Ammon's horn (tissue), 1 donor: Measurements from ENCODE around the gene GALNT1.
A peak's percentile ranks its signal among the peaks of the same experiment; 100 is the strongest.

Source experiments
- DNase-seq: peaks from one replicate; pipeline ENCODE4 v3.0.0-alpha.2; 2016; ENCODE audit warnings: low spot score

Gene GALNT1

DNA sequence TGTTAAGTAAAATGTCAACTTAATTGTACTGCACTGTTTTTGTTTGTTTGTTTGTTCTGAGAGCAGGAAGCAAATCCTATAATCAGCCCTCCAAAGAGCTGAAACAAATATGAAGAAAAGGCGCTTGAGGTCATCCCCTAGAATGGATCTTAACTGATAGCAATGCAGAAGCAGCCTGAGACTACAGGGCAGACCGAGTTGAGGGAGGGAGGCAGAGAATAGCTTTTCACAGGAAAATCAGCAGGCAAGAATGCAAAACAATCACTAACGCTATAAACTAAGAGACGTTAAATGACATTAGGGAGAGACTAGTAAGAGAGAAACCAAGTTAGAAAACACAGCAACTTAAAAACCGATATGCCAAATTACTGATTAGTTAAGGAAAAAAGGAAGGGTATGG lies 37.2 kb downstream of the GALNT1 start:
- no peak for DNase-seq

DNA sequence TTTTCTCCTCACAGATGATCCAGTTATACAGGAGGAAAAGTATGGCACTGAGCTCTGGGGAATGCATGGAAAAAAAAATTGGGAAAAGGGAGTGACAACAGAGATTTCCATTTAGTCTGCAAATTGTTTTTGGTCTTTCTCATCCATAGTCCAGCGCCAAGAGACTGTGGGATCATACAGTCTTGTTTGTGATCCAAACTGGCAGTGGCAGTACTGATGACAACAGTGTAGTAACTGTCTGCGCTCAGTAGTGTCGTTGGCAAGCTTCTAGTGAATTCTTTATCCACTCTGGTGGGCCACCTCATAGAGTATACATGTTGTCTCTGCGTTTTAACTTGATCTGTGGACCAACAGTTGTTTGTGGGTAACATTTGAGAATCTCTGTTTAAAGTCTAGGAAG lies 37.9 kb downstream of the GALNT1 start:
- peak; percentile 88 for DNase-seq

DNA sequence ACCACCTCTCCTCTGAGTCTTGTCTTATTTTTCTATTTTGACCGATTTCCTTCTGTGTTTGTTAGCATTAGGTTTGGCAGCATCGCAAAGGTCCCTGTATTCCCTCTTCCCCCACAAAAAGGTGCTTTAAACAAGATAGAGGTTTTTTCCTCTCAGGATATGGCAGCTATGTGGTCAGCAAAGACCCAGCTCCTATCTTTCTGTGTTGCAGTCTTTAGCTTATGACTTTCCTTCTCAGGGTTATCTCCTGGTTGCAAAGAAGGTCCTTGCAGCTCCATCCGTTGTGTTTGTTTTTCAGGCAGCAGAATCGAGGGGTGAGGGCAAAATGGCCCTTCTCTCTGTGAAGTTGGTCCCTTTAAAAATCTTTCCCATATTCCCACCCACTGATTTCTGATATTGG lies 38.4 kb downstream of the GALNT1 start:
- no peak for DNase-seq

DNA sequence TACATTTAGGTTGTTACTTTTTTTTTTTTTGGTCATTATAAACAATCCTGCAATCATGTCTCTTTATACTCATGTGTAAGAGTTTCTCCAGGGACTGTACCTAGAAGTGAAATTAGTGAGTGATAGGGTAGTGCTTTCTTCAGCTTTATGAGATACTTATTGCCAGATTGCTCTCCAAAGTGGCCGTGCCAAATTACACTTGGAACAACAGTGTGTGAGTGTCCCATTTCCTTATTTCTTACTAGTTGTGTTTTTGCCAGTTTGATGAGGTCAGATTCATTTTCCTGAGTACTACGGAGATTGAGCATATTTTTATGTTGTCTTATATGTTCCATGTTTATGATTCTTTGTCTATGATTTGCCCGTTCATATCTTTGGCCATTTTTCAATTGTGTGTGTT lies 39.2 kb downstream of the GALNT1 start:
- peak; percentile 15 for DNase-seq

DNA sequence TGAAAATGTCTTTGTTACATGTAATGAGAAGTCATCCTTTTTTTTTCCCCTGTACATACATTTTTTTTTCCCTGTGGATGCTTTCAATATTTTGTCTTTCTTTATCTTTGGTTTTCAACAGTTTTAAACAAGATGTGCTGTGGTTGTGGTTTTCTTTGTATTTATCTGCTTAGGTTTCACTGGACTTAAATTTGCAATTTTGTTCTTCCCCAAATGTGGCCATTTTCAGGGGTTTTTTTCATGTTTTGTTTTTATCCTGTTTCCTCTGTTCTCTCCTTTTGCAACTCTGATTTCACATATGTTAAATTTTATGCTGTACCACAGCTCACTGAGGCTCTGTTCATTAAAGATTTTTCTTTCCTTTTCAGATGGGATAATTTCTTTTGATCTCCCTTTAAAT lies 41.7 kb downstream of the GALNT1 start:
- no peak for DNase-seq

DNA sequence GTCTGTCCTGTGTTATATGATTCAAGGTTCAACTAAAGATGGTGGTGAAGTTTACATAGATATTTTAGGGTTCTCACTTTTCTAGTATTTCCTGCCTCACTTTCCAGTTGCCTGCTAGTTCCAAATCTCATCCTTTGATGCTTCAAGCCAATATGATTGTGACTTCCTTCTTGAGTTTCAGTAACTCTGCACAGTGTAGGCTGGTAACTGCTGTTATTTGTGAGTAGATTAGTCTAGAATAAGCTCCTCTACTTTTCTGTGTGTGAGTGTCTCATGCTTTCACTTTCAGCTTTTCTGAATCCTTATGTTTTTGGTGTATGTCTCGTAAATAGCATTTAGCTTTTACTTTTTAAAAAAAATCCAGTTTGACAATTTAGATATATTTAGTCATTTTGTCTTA lies 42.6 kb downstream of the GALNT1 start:
- DNase-seq, result no peak

DNA sequence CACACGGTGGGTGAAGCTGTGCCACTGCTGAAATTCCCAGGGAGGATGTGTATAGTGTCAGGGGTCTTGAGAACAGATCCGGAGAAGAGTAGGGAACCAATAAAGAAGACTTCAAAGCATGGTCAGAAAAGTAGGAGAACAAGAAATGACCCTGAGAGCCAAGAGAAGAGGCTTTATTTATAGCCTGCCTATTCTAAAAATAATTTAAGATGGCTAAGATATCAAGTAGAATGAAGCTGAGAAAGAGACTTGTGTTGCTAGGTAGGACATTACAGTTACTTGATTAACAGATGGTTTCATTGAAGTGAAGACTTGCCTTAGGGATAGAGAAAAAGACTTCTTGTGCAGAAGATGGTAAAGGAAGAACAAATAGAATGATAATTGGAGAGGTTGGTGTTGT lies 43.7 kb downstream of the GALNT1 start:
- DNase-seq, result no peak

DNA sequence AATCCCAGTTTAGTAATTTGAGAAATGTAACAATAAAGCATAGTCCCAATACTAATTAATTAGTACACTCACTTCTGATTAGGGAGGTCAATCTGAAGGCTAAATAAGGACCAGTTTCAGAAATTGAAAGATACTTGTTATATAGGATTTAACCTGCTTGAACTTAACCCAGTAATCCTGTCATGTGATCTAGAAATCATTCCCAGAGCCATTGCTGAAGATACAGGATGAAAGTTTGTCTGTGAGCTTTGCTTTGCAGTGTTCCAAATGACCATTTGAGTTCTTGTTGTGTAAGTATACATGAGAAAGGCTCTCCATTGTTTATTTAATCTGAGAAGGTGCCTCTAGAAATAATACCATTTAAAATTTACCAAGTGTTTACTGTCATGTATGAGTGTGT lies 52.2 kb downstream of the GALNT1 start:
- no peak for DNase-seq

DNA sequence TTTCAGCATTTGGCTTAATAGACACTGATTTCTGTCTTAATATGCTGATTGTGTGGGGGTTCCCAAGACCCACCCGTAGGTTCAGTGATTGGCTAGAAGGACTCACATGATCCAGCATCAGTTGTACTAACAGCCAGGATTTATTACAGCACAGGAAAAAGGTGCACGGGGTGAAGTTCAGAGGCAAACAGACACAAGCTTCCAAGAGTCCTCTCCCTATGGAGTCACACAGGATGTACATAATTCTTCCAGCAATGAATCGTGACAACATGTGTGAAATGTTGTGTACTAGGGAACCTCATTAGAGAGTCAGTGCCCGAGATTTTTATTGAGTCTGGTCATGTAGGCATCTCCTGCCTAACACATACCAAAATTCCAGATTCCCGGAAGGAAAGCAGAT lies 52.8 kb downstream of the GALNT1 start:
- DNase-seq, result no peak

DNA sequence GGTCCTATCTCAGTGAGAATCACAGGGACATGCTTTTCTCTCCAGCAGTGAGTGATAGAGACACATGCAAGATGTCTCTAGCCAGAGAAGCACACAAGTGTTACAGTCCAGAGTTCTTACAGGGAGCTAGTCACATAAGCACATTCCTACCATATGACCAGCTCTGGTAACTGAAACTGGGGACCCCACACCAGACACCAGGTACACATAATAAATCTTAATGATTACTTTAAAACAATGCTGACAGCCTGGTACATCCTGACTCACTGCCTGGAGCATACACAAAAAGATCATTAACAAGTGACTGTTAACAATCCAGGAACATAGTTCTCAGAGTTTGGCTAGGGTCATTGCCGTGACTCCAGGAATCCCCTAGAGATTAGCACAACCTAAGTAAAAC lies 53.6 kb downstream of the GALNT1 start:
- no peak for DNase-seq

DNA sequence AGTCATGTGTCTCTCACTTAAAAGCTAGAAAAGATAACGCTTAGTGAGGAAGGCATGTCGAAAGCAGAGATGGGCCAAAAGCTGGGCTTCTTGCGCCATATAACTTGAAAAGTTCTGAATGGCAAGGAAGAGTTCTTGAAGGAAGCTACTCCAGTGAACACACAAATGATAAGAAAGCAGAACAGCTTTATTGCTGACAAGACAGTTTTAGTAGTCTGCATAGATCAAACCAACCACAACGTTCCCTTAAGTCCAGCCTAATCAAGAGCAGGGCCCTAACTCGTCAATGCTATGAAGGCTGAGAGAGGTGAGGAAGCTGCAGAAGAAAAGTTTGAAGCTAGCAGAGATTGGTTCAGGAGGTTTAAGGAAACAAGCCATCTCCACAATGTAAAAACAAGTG lies 55.7 kb downstream of the GALNT1 start:
- no peak for DNase-seq

DNA sequence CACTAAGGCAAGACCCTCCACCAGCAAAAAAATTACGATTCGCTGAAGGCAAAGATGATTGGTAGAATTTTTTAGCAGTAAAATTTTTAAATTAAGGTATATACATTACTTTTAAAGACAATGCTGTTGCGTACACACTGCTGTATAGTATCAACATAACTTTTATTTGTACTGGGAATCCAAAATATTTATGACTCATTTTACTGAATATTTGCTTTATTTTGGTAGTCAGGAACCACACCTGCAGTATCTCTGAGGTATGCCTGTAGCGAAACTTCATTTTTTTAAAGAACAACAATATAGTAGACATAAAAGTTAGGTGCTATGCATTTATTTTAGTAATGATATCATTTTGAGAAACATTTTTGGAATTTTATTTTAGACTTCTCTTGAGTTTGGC lies 57.8 kb downstream of the GALNT1 start:
- DNase-seq, result no peak

DNA sequence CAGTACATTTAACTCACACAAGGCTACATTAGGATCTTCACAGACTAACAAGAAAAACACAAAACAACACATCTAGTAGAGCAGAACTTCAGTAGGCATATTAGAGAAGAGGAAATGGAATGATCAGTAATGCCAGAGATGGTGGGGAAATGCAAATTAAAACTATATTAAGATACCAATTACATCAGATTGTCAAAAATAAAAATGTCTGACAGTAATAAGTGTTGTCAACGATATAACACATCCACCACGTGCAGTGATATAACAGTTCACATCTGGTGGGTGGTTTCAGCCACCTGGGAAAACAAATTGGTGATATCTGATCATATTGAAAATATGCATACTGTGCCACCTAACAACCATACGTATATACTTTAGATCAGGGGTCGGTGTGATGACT lies 59.9 kb downstream of the GALNT1 start:
- no peak for DNase-seq

DNA sequence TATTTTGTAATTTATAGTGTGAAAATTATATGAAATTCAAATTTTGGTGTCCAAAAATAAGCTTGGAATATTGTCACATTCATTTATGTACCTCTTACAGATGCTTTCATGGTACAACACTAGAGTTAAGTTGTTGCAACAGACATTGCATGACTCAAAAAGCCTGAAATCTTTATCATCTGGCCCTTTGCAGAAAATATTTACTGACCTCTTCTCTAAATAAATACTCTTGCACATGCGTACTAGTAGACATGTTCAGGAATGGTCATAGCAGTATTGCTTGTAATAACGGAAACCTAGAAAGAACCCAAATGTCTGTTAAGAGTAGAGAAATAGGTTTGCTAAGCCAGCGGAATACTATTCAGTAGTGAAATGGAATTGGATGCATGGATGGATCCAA lies 60.4 kb downstream of the GALNT1 start:
- DNase-seq, result no peak

DNA sequence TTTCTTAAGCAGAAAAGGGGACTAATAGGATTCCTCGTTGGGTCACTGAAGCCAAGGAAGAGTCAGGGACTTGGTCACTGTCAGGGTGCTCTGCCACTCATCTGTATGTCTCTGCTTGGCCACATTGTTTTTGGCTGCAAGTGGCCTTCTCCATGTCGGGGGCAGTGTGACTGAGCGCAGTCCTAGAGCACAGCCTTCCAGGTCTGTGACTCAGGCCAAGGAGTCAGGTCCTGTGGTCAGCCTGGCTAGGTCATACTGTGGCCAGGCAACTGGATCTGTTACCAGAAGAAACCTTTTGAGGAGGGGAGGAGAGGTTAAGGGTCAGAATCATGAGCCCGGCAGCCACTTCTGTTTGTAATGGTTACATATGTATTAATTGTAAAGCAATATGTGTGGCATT lies 61.3 kb downstream of the GALNT1 start:
- no peak for DNase-seq

DNA sequence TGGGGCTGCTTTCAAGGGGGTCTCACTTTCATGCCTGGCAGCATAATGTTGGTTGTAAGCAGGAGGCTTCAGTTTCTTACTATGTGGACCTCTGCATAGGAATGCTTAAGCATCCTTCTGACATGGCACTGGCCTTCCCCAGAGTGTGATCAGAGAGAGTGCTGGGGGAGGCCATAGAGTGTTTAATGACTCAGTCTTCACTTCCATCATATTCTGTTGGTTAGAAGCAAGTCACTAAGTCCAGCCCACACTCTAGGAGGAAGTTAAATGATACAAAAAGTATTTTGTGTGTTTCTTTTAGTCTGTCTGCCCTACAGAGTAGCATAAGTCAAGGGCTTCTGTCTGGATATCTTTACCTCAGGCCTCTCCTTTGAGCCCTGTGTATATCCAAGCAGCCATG lies 64.9 kb downstream of the GALNT1 start:
- DNase-seq, result no peak

DNA sequence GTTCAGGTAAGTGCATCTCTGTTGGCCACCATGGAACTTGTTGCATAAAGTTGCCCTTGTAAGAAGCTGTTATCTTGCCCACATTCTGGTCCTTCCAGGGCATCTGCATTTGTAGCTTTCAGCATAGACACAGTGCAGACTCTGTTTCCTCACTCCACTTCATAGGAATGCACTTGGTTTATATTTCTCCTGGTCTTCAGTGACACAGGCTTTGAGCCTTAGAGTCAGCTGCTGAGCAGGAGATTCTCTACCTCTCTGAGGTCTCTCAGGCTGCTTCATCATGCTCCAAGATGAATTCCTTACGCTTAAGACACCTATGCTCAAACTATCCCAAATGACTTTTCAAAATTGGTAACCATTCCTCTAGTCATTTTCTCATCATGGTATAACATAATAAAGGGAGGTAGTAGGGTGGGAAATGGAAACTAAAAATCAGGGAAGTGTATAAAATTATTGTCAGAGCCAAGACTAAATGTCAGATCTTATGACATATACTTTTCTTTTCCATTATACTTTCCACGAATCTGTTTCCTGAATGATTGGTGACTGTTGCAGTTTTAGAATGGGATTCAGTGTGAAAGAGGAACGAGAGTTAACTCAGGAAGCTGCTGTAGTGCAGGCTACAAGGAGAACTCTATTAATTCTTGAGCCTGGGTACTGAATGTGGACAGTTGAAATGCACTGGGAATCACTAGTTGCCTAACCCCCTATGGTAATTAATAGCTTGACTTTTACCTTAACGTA lies 72.0 kb downstream of the GALNT1 start:
- DNase-seq, result no peak

DNA sequence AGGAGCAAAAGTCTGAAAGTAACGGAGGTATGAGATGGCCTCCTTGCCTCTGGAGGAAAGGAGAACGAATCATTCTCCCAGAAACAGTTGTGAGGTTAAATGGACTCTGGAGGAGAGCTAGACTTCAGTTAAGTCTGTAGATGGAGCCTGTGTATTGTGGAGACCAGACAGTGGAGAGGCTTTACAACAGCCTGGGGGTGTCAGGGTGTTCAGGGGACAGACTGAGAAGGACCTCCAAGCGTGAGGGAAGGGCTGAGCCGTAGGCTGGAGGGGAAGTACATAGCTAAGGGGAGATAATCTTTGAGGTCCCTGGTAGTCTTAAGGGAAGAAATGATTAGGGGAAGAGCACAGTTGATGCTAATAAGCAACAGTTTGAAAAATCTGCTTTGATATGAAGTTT lies 76.6 kb downstream of the GALNT1 start:
- DNase-seq, result no peak

DNA sequence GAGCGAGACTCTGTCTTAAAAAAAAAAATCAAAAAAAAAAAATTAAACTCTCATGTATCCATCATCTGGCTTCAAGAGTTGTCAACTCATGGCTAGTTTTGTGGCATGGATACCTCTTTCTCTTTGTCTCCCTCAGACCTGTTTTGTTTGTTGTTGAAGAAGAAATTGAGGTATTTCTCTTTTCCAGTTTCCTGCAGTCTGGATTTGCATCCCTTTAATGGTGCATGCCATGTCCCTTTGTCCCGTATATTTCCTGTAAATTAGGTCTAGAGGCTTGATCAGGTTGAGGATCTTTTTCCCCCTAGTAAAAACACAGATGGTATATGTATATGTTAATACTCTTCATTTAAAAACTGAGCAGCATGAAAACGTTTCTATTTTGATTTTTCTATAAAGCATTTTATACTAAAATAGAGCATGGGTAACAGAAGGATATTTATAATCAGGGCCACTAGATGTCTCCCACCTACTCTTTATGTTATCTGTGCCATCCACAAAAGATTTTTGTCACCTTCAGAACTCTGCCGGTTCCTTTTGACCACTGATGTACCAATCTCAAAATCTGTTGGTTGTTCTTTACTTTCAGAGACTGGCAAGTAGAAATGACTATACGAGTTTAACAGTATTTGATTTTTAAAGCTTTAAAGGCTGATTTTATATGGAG lies 80.1 kb downstream of the GALNT1 start:
- DNase-seq, result peak; percentile 15

DNA sequence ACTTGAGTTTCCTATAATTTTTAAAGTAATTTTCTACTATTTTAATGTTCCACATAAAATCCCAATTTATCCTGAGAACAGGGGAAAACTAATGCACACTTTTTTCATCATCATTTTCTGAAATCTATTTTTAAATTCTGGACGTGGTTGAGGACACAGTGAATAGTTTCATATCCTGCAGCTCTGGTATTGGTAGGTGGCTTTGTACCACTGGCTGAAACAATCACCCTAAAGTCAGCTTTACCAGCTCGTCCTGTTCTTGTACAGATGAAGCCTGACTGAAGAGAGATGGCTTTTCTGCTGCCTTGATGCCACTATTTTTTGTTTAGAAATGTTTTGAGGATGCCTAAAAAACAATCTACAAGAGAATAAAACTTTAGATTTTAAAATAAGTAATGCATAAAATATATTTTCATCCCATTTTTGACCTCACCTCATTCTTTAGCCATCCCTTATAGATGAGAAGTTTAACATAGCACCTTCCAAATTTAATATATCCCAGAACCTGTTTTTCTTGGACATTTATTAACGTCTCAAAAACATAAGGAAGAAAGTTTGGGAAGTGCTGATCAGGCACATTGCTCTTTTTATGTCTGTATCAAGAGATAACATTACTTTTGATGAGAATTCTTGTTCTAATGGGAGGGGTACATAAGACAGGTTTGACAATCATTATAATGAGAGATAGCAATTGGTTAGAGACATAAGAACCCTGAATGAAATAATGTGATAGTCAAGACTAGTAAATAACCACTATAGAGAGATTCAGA lies 80.9 kb downstream of the GALNT1 start:
- DNase-seq, result no peak

DNA sequence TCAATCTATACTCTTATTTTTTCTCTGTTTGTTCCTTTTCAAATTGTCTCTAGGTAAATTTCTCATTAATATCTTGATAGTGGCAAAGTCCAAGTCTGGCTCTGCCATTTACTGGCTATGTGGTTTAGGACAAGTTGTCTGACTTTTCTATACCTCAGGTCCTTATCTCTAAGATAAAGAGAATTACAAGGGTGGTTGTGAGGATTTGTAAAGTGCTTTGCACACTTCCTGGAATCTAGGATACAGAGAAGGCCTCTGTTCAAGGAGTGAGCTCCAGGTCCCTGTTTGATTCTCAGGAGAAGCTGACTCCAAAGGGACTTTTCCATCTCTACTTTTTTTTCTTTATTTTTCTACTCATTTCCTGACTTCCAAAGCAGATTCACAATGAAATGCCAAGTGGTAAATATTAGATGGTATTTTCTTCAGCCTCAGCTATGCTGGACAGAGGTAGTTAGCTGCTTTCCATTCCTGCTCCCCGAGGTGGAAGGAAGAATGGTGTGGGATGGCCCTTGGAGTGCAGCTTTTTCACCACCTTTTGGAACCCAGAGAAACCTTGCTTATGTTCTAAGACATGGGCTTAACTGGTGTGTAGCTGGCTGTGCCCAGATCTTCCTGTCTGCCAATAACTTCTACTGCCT lies 90.5 kb downstream of the GALNT1 start:
- DNase-seq, result no peak

DNA sequence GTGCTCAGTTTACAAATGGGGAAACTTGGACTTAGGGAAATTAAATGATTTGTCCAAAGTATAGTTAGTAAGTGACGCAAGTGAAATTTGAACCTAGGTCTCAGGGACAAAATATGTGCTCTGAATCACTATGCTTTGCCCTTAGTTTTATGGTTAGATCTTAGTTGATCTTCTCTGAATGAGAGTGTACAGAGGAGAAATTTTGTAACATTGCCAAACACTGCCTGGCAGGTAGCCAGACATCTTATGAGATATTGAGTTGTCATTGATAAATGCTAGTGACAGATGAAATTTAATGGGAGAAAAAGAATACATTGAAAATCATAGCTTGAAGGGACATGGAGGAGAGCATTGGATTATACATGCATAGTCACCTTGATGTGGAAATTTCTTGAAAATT lies 91.4 kb downstream of the GALNT1 start:
- DNase-seq, result no peak

DNA sequence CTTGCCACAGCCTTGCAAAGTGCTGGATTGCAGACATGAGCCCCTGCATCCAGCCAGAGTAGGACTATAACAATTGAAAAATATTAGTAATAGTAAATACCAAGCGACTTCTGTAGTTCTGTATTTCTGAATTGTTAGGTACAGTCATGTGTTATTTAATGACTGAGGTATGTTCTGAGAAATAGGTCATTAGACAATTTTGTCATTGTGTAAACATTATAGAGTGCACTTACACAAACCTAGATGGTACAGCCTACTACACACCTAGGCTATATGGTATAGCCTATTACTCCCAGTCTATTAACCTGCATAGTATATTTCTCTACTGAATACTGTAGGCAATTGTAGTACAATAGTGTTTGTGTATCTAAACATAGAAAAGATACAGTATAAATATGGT lies 92.1 kb downstream of the GALNT1 start:
- DNase-seq, result no peak
